ENCODE measurements around the gene MLPH. TPM values are rescaled to one million over a fixed set of nuclear protein-coding genes. Genes with fewer than 3 reads are reported as not detected.
A peak's percentile ranks its signal among the peaks of the same experiment; 100 is the strongest.

MLPH gene, protein sequence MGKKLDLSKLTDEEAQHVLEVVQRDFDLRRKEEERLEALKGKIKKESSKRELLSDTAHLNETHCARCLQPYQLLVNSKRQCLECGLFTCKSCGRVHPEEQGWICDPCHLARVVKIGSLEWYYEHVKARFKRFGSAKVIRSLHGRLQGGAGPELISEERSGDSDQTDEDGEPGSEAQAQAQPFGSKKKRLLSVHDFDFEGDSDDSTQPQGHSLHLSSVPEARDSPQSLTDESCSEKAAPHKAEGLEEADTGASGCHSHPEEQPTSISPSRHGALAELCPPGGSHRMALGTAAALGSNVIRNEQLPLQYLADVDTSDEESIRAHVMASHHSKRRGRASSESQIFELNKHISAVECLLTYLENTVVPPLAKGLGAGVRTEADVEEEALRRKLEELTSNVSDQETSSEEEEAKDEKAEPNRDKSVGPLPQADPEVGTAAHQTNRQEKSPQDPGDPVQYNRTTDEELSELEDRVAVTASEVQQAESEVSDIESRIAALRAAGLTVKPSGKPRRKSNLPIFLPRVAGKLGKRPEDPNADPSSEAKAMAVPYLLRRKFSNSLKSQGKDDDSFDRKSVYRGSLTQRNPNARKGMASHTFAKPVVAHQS
- not detected for total RNA-seq

GRCh38 chr2:237486819-237487448 is at the start of gene MLPH:
Gene MLPH (plus strand): TSS chr2:237487251. CDS start chr2:237493427, 6,176 bp downstream.
- Mint-ChIP-seq H3K9me3 (peaks cover 13% of the 10 kb centered on the region), H3K27me3 (peaks cover 53% of the 10 kb centered on the region), H3K4me1 (no peaks in the 10 kb centered on the region), H3K4me3 (no peak within 1 kb of the TSS), H3K36me3 (ENCODE audit: low read depth) (peaks cover 5% of the 10 kb centered on the region), H3K27ac (no peak within 1 kb of the TSS)
- ChIA-PET POLR2A (no interaction called here), CTCF (interaction anchor here (1.3 kb wide), 1 partner anchor 26 kb away, joined by 3 read pairs; no protein-coding TSS in a partner anchor)
- DNase-seq, result no peak

GRCh38 chr2:237437566-237437965 is 49.5 kb upstream of the MLPH start:
- Mint-ChIP-seq H3K27ac (no peak overlapping the region), H3K4me1 (peaks cover 73% of the 10 kb centered on the region), H3K9me3 (no peaks in the 10 kb centered on the region), H3K27me3 (peaks cover 4% of the 10 kb centered on the region), H3K36me3 (ENCODE audit: low read depth) (no peaks in the 10 kb centered on the region), H3K4me3 (no peak overlapping the region)
- CTCF ChIA-PET, result interaction anchor here (1.5 kb wide), 1 partner anchor 16 kb away, joined by 5 read pairs; no protein-coding TSS in a partner anchor
- POLR2A ChIA-PET, result interaction anchor here (0.6 kb wide), 1 partner anchor 264 kb away, joined by 3 read pairs; no protein-coding TSS in a partner anchor
- DNase-seq, result no peak

- no peaks in the 10 kb centered on the region for H3K9me3 Mint-ChIP-seq
- CTCF ChIA-PET, result interaction anchor here (1.5 kb wide), 1 partner anchor 17 kb away, joined by 5 read pairs; no protein-coding TSS in a partner anchor
- peaks cover 6% of the 10 kb centered on the region for H3K27me3 Mint-ChIP-seq
- H3K27ac Mint-ChIP-seq, result no peak overlapping the region
- H3K4me3 Mint-ChIP-seq, result no peak overlapping the region
- peaks cover 66% of the 10 kb centered on the region for H3K4me1 Mint-ChIP-seq
- POLR2A ChIA-PET, result no interaction called here
- DNase-seq, result no peak
- no peaks in the 10 kb centered on the region for H3K36me3 Mint-ChIP-seq (ENCODE audit: low read depth)
Observed at GRCh38 chr2:237438080-237438940, 48.7 kb upstream of the MLPH start.

DNA sequence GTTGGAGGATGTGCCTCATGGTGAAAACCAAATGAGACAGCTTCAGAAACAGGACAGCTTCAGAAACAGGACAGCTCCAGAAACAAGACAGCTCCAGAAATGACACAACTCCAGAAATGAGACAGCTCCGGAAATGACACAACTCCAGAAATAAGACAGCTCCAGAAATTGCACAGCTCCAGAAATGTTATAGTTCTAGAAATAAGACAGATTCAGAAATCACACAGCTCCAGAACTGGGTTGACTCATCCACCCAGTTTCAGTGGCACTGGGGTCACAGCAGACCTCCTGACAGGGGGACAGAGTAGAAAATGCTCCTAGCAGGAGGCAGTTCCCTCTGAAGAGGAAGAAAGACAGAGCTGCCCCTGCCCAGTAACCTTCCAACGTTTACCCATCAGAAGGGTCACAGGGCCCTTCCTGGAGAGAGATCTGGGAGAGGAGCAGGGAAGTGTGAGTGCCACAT is 46.2 kb upstream of the MLPH start:
- peaks cover 2% of the 10 kb centered on the region for H3K27me3 Mint-ChIP-seq
- CTCF ChIA-PET, result interaction anchor here (1.4 to 2.8 kb wide), 4 partner anchors 14 to 131 kb away, joined by 3 to 16 read pairs (median 8); no protein-coding TSS in a partner anchor
- H3K4me1 Mint-ChIP-seq, result peaks cover 40% of the 10 kb centered on the region
- POLR2A ChIA-PET, result interaction anchor here (0.7 to 0.9 kb wide), 3 partner anchors 14 to 19 kb away, joined by 3 to 4 read pairs (median 3); no protein-coding TSS in a partner anchor
- peak; percentile 45 for DNase-seq
- peak overlapping the region; percentile 59 for H3K27ac Mint-ChIP-seq
- no peak overlapping the region for H3K4me3 Mint-ChIP-seq
- H3K9me3 Mint-ChIP-seq, result no peaks in the 10 kb centered on the region
- H3K36me3 Mint-ChIP-seq (ENCODE audit: low read depth), result no peaks in the 10 kb centered on the region

DNA sequence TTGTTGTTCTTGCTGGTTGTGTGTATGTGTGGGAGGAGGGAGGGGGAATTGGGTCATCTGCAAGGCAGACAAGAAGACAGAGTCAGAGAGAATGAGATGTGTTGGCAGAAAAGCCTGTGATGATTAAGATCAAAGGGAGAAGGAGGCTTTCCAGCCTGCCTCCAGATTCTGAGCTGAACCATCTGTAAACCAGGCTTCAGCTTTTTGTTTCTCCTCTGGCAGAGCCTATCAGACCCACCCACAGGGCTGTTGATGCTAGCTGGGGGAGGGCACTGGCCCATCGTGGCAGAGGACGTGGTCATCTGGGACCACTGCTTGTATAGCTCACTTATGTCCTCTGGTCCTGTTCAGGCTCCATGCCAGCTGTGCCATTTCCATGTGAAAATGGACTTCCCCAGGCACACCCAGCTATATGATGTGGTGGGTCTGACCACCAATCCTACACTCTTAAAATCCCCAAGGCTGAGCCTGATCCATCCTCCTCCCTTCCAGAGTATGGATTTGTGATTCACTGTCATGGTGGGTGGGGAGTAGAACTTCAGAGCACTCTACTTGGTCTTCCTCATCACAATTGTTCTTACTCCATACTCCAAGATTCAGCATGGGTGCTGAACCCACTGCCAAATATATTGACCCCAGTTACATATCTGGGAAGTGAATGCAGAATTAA is 45.3 kb upstream of the MLPH start:
- Mint-ChIP-seq H3K27me3 (peaks cover 2% of the 10 kb centered on the region), H3K4me1 (peaks cover 35% of the 10 kb centered on the region), H3K36me3 (ENCODE audit: low read depth) (no peaks in the 10 kb centered on the region), H3K27ac (peak overlapping the region; percentile 11), H3K9me3 (no peaks in the 10 kb centered on the region), H3K4me3 (no peak overlapping the region)
- ChIA-PET POLR2A (interaction anchor here (0.8 to 0.9 kb wide), 2 partner anchors 15 to 20 kb away, joined by 3 to 4 read pairs; no protein-coding TSS in a partner anchor), CTCF (interaction anchor here (1.4 to 2.8 kb wide), 4 partner anchors 15 to 130 kb away, joined by 3 to 16 read pairs (median 8); no protein-coding TSS in a partner anchor)
- DNase-seq, result no peak

- Mint-ChIP-seq H3K4me3 (no peak overlapping the region), H3K36me3 (ENCODE audit: low read depth) (no peaks in the 10 kb centered on the region), H3K27ac (no peak overlapping the region), H3K9me3 (no peaks in the 10 kb centered on the region), H3K4me1 (peaks cover 26% of the 10 kb centered on the region), H3K27me3 (peaks cover 2% of the 10 kb centered on the region)
- DNase-seq, result no peak
- ChIA-PET CTCF (interaction anchor here (1.1 to 2.0 kb wide), 2 partner anchors 23 to 26 kb away, joined by 5 to 10 read pairs; no protein-coding TSS in a partner anchor), POLR2A (no interaction called here)
Observed at GRCh38 chr2:237444071-237444470, 43.0 kb upstream of the MLPH start.

DNA sequence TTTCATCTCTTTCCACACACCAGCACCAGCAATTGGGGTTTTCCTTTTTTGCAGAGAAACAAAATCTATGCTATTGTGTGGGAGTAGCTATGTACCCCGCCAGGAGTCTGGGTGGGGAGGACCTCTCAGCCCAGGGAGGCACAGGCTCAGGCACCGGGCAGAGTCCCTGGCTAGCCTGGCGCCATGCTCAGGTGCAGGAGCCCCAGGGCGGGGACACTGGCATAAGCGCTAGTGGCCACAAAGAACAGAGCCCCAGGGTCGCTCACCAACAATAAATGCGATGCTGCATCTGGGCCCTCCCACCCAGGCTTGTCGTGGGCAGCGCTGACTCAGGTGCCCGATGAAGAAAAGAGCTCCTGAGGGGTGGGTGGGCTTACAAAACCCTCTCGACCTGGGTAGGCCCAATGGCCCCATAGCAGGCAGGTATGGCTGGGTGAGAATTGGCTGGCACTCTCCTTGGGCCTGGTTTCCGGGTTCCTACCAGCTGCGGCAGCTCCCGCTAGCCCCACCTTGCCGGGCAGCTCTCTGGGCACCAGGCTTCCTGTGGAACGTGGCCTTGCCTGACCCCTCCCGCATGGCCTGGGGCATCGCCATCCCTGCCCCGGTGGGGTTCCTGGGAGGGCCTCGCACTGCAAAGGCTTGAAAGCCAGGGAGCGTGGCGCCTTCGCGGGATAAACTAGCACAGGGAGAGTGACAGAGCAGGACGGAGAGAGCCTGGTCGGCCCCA is 41.3 kb upstream of the MLPH start:
- Mint-ChIP-seq H3K4me1 (peaks cover 14% of the 10 kb centered on the region), H3K9me3 (no peaks in the 10 kb centered on the region), H3K27me3 (peaks cover 2% of the 10 kb centered on the region), H3K4me3 (no peak overlapping the region), H3K27ac (no peak overlapping the region), H3K36me3 (ENCODE audit: low read depth) (no peaks in the 10 kb centered on the region)
- DNase-seq, result no peak
- ChIA-PET POLR2A (no interaction called here), CTCF (interaction anchor here (0.7 kb wide), 1 partner anchor 24 kb away, joined by 4 read pairs; no protein-coding TSS in a partner anchor)

- CTCF ChIA-PET, result no interaction called here
- Mint-ChIP-seq H3K4me1 (peaks cover 9% of the 10 kb centered on the region), H3K36me3 (ENCODE audit: low read depth) (no peaks in the 10 kb centered on the region), H3K27ac (no peak overlapping the region), H3K4me3 (no peak overlapping the region), H3K27me3 (peaks cover 2% of the 10 kb centered on the region), H3K9me3 (no peaks in the 10 kb centered on the region)
- DNase-seq, result no peak
- POLR2A ChIA-PET, result no interaction called here
Observed at GRCh38 chr2:237446338-237446665, 40.7 kb upstream of the MLPH start.

DNA sequence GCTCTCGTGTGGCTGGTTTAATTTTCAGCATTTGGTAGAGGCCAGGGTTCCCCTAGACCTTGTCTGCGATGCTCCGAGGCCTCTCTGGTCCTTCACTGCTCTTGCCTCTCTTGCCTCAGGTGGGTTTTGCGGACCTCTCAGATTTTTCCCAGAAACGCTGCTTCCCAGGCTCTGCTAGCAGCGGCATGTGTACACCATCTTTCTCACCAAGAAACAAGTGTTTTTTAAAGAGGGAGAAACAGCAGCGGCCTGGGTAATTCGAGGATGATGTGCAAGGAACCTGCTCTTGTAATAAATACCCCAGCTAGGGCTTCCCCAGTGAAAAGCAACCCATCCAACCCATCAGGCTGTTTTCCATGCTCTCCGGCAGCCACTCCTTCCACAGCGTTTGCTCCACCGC is 39.6 kb upstream of the MLPH start:
- POLR2A ChIA-PET, result no interaction called here
- H3K9me3 Mint-ChIP-seq, result no peaks in the 10 kb centered on the region
- no peak for DNase-seq
- H3K4me3 Mint-ChIP-seq, result no peak overlapping the region
- H3K27me3 Mint-ChIP-seq, result peaks cover 2% of the 10 kb centered on the region
- H3K27ac Mint-ChIP-seq, result no peak overlapping the region
- H3K36me3 Mint-ChIP-seq (ENCODE audit: low read depth), result no peaks in the 10 kb centered on the region
- CTCF ChIA-PET, result no interaction called here
- no peaks in the 10 kb centered on the region for H3K4me1 Mint-ChIP-seq

DNA sequence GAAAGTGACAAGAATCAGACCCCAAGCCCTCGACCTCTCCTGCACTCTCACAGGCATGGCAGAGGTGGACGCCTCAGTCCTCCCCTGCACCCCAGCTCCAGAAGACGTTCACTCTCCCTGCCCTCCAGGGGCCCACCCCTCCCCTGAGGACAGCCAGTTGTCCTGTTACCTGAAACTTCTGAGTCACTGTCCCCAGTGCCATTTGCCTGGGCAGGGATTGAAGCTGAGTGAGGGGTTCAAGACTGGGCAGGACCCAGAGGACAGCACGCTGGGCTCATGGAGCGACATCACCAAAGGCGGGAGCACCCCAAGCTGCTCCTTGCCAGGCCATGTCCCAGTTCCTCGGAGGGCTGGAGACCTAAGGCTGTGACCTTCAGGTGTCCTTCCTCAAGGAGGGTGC is 38.9 kb upstream of the MLPH start:
- Mint-ChIP-seq H3K36me3 (ENCODE audit: low read depth) (no peaks in the 10 kb centered on the region), H3K9me3 (no peaks in the 10 kb centered on the region), H3K27ac (no peak overlapping the region), H3K4me1 (no peaks in the 10 kb centered on the region), H3K27me3 (no peaks in the 10 kb centered on the region), H3K4me3 (no peak overlapping the region)
- ChIA-PET POLR2A (no interaction called here), CTCF (no interaction called here)
- no peak for DNase-seq

GRCh38 chr2:237448626-237449025 is 38.4 kb upstream of the MLPH start:
- no peaks in the 10 kb centered on the region for H3K36me3 Mint-ChIP-seq (ENCODE audit: low read depth)

More at GRCh38 chr2:237448626-237449025, 38.4 kb upstream of the MLPH start:
- H3K4me1 Mint-ChIP-seq, result no peaks in the 10 kb centered on the region
- H3K4me3 Mint-ChIP-seq, result no peak overlapping the region
- peaks cover 2% of the 10 kb centered on the region for H3K27me3 Mint-ChIP-seq
- DNase-seq, result no peak
- CTCF ChIA-PET, result no interaction called here
- no peaks in the 10 kb centered on the region for H3K9me3 Mint-ChIP-seq
- POLR2A ChIA-PET, result no interaction called here
- no peak overlapping the region for H3K27ac Mint-ChIP-seq

Measured in activated CD4-positive, alpha-beta memory T cell treated with anti-CD3 and anti-CD28 coated beads, Interleukin-2, amount 10 ng/mL, durations not matched to agents 7 days and 5 days (primary cell).